ENCODE measurements around the gene DLEC1. TPM values are rescaled to one million over a fixed set of nuclear protein-coding genes. Genes with fewer than 3 reads are reported as not detected.

The DLEC1 gene
- total RNA-seq, 1 experiment from 2014 or later, result not detected

DNA sequence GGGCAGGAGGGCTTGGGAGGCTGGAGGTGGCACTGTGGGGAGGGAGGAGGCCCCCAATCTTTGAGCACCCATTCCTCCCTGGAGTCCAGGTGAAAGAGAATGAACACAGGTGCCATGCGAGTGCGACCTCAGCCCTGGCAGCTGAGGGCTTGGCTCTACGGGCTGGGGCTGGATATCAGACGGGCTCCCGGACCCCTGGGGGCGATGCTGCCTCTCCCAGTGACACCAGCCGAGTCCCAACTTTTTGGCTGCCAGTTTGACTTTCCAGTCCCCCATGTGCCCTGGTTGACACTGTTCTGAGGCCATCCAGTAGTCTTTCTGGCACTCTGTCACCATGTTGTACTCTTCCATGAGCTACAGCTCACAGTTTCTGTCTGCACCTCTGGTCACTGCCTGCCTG is 47.2 kb upstream of the DLEC1 start:
- CTCF ChIA-PET, result no interaction called here
- intact Hi-C loops (cut with micrococcal nuclease; ENCODE audit: unreplicated experiment), result no loop called here
- no peak for TF ChIP-seq CTCF (IDR thresholded peaks at IDR 0.05)
- no peak for TF ChIP-seq SIN3A (IDR thresholded peaks at IDR 0.05; ENCODE audit: borderline replicate concordance, insufficient read depth, low read depth, low read length)
- TF ChIP-seq REST (IDR thresholded peaks at IDR 0.05; ENCODE audit: insufficient read depth in 1 of 2, low read depth in 2 of 2, low read length in 1 of 2), result no peak
- TF ChIP-seq TCF7L2 (IDR thresholded peaks at IDR 0.05; ENCODE audit: low read depth, low read length), result no peak
- no peak for TF ChIP-seq POLR2AphosphoS5 (IDR thresholded peaks at IDR 0.05; ENCODE audit: low read depth, low read length)

GRCh38 chr3:37992271-37993066 is 46.5 kb upstream of the DLEC1 start:
- in situ Hi-C loops (cut with HindIII; ENCODE audit: low pct_unique_long_range_greater_than_20kb, low sequenced_read_pairs), result no loop called here

More for the DNA sequence above, 47.2 kb upstream of the DLEC1 start:
- no TSS peak for BruUV-seq (replicated peaks)
- no peaks in the 10 kb centered on the region for H3K36me3 ChIP-seq (ENCODE audit: control insufficient read depth, insufficient read depth, low read length)
- no peaks in the 10 kb centered on the region for H3K9me3 ChIP-seq (ENCODE audit: control insufficient read depth, insufficient read depth, low read depth, low read length)
- DNase-seq (ENCODE audit: low read depth, low spot score), result no peak
- in situ Hi-C loops (cut with HindIII; ENCODE audit: low pct_unique_long_range_greater_than_20kb, low sequenced_read_pairs), result no loop called here
- no peak overlapping the region for H3K27ac ChIP-seq (ENCODE audit: low read length)
- no peak for ATAC-seq
- no peak overlapping the region for H3K4me3 ChIP-seq (ENCODE audit: low read depth in 2 of 2, low read length in 2 of 2)
- no peaks in the 10 kb centered on the region for H3K27me3 ChIP-seq (ENCODE audit: control insufficient read depth, insufficient read depth, low read length)
- POLR2A ChIA-PET, result no interaction called here
- H3K4me1 ChIP-seq (ENCODE audit: control insufficient read depth, insufficient read depth, low read length), result 0 out of 2 replicates have a peak, but pooled peaks cover 3% of the 10 kb centered on the region

More at GRCh38 chr3:37992271-37993066, 46.5 kb upstream of the DLEC1 start:
- intact Hi-C loops (cut with micrococcal nuclease; ENCODE audit: unreplicated experiment), result no loop called here
- CTCF ChIA-PET, result no interaction called here
- 0 out of 2 replicates have a peak, but pooled peaks cover 3% of the 10 kb centered on the region for H3K4me1 ChIP-seq (ENCODE audit: control insufficient read depth, insufficient read depth, low read length)
- H3K4me3 ChIP-seq (ENCODE audit: low read depth in 2 of 2, low read length in 2 of 2), result no peak overlapping the region
- POLR2A ChIA-PET, result no interaction called here
- H3K27me3 ChIP-seq (ENCODE audit: control insufficient read depth, insufficient read depth, low read length), result no peaks in the 10 kb centered on the region
- H3K9me3 ChIP-seq (ENCODE audit: control insufficient read depth, insufficient read depth, low read depth, low read length), result no peaks in the 10 kb centered on the region
- H3K27ac ChIP-seq (ENCODE audit: low read length), result no peak overlapping the region
- H3K36me3 ChIP-seq (ENCODE audit: control insufficient read depth, insufficient read depth, low read length), result no peaks in the 10 kb centered on the region
- TF ChIP-seq TCF7L2 (IDR thresholded peaks at IDR 0.05; ENCODE audit: low read depth, low read length) (no peak), POLR2AphosphoS5 (IDR thresholded peaks at IDR 0.05; ENCODE audit: low read depth, low read length) (no peak), REST (IDR thresholded peaks at IDR 0.05; ENCODE audit: insufficient read depth in 1 of 2, low read depth in 2 of 2, low read length in 1 of 2) (no peak)
- no peak for ATAC-seq
- no peak for DNase-seq (ENCODE audit: low read depth, low spot score)
- BruUV-seq (replicated peaks), result no TSS peak
